ENCODE data around the gene ADGRV1. TPM values are rescaled to one million over a fixed set of nuclear protein-coding genes. Genes with fewer than 3 reads are reported as not detected.

The ADGRV1 gene
- total RNA-seq, 1 donor from 2014 or later, result not detected

DNA sequence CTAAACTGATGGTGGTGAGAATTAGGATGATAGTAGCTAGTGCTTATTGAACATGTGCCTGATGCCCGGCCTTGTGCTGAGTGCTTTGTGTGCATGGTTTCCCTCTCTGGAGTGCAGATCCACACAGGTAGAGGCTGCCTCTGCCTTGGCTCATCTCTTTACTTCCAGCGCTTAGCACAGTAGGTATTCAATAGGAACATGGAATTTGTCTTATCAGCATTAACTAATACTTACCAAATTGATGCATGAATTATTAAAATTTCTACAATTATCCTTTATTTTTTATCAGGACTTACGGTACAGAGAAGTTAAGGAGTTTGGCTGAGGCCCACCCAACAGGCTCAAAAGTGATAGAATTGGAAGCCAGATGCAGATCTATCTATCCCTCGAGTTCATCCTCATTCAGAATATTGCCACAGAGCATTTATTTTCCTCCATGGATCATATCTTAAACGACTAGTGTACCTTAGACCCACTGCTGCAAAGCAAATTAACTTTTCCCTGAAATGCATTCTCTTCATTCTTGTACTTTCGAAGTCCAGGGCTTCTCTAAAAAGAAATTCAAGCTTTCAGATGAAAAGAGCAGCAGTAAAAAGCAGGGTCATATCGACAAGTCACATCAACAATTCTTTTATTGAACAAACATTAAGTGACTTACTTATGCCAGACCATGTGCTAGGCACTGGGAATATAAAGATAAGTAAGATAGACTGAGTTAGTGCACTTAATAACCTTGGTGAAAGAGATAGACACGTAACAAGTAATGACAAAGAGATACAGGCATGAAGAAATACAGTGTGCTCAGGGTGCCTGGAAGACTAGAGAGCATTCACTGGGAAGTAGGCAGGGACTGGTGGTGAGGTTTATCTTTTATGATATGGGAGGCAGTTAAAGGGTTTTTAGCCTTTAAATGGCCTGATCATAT, 534.5 kb downstream of the ADGRV1 start:
- Histone ChIP-seq H3K27ac (replicated peaks) (no peak overlapping the region), H3K9me3 (replicated peaks) (no peaks in the 10 kb centered on the region), H3K27me3 (ENCODE audit: low read depth) (no peaks in the 10 kb centered on the region), H3K4me3 (no peak overlapping the region), H3K4me1 (no peaks in the 10 kb centered on the region), H3K36me3 (no peaks in the 10 kb centered on the region)
- no peak for DNase-seq
- intact Hi-C loops (cut with micrococcal nuclease), result loop anchor here (10.0 kb wide), 1 partner anchor 158 kb away; no protein-coding TSS in a partner anchor
- TF ChIP-seq, protein P1, sequence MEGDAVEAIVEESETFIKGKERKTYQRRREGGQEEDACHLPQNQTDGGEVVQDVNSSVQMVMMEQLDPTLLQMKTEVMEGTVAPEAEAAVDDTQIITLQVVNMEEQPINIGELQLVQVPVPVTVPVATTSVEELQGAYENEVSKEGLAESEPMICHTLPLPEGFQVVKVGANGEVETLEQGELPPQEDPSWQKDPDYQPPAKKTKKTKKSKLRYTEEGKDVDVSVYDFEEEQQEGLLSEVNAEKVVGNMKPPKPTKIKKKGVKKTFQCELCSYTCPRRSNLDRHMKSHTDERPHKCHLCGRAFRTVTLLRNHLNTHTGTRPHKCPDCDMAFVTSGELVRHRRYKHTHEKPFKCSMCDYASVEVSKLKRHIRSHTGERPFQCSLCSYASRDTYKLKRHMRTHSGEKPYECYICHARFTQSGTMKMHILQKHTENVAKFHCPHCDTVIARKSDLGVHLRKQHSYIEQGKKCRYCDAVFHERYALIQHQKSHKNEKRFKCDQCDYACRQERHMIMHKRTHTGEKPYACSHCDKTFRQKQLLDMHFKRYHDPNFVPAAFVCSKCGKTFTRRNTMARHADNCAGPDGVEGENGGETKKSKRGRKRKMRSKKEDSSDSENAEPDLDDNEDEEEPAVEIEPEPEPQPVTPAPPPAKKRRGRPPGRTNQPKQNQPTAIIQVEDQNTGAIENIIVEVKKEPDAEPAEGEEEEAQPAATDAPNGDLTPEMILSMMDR (IDR thresholded peaks at IDR 0.05; ENCODE audit: borderline replicate concordance), result no peak

DNA sequence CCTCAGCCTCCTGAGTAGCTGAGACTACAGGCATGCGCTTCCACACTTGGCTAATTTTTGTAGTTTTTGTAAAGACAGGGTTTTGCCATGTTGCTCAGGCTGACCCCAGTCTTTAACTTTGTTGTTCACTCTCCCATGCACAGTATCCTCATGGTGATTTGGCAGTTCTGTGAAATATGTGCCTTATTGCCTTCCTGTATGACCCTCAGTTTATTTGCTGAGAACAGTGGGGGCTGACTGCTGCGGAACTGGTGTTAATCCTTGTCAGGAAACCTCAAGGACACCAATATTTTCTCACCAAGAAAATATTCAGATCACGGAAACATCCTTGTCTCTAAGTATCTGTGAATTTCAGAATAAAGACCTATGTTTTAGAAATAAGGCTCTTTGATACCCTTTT, 536.7 kb downstream of the ADGRV1 start:
- Histone ChIP-seq H3K36me3 (no peaks in the 10 kb centered on the region), H3K27ac (replicated peaks) (no peak overlapping the region), H3K9me3 (replicated peaks) (no peaks in the 10 kb centered on the region), H3K27me3 (ENCODE audit: low read depth) (no peaks in the 10 kb centered on the region), H3K4me3 (no peak overlapping the region), H3K4me1 (peaks cover 7% of the 10 kb centered on the region)
- intact Hi-C loops (cut with micrococcal nuclease), result loop anchor here (10.0 kb wide), 1 partner anchor 161 kb away; no protein-coding TSS in a partner anchor
- DNase-seq, result no peak
- TF ChIP-seq, protein P1 (IDR thresholded peaks at IDR 0.05; ENCODE audit: borderline replicate concordance), result no peak

DNA sequence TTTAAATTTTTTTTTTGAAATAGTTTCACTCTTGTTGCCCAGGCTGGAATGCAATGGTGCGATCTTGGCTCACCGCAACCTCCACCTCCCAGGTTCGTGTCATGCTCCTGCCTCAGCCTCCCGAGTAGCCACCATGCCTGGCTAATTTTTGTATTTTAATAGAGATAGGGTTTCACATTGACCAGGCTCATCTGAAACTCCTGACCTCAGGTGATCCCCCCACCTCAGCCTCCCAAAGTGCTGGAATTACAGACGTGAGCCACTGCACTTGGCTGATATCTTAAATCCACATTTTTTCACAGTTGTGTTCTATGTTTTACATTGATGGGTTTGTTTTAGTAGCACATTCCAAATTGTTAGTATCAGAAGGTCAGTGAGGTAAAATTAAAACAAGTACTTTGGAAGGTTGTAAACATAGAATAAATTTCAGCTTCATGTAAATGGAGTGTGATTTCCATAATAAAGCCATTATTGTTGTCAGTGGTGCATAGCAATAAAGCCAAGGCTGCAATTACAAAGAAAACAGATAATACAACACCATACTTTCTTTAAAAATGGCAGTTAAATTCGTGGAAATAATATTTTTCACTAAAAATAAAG, 537.3 kb downstream of the ADGRV1 start:
- H3K4me3 ChIP-seq, result no peak overlapping the region
- no peak for DNase-seq
- H3K9me3 ChIP-seq (replicated peaks), result no peaks in the 10 kb centered on the region
- no peak overlapping the region for H3K27ac ChIP-seq (replicated peaks)
- intact Hi-C loops (cut with micrococcal nuclease), result loop anchor here (10.0 kb wide), 1 partner anchor 161 kb away; no protein-coding TSS in a partner anchor
- TF ChIP-seq, protein P1 (IDR thresholded peaks at IDR 0.05; ENCODE audit: borderline replicate concordance), result no peak
- peaks cover 7% of the 10 kb centered on the region for H3K4me1 ChIP-seq
- H3K36me3 ChIP-seq, result no peaks in the 10 kb centered on the region
- no peaks in the 10 kb centered on the region for H3K27me3 ChIP-seq (ENCODE audit: low read depth)

DNA sequence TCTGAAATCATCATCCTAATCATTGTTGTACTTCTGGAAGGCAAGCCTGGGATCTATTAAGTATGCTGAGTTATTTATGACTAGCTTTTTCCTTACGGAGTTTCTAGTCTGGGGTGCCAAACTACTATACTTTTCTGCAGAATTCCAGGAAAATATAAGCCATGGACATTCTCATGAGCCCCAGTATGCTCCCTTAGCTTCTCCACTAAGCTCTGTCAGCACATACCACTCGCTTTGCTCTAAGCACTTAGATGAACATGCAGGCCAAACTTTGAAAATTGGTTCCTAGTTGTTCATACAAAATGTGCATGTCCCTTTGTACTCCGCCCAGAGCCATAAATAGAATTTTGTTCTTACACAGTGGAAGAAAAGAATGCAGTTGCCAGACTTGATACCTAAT, 539.9 kb downstream of the ADGRV1 start:
- Histone ChIP-seq H3K9me3 (replicated peaks) (no peaks in the 10 kb centered on the region), H3K27ac (replicated peaks) (peak overlapping the region; percentile 60), H3K4me3 (no peak overlapping the region), H3K36me3 (no peaks in the 10 kb centered on the region), H3K4me1 (peaks cover 10% of the 10 kb centered on the region), H3K27me3 (ENCODE audit: low read depth) (no peaks in the 10 kb centered on the region)
- no peak for DNase-seq
- TF ChIP-seq, protein P1 (IDR thresholded peaks at IDR 0.05; ENCODE audit: borderline replicate concordance), result no peak
- intact Hi-C loops (cut with micrococcal nuclease), result loop anchor here (10.0 kb wide), 1 partner anchor 164 kb away; no protein-coding TSS in a partner anchor

DNA sequence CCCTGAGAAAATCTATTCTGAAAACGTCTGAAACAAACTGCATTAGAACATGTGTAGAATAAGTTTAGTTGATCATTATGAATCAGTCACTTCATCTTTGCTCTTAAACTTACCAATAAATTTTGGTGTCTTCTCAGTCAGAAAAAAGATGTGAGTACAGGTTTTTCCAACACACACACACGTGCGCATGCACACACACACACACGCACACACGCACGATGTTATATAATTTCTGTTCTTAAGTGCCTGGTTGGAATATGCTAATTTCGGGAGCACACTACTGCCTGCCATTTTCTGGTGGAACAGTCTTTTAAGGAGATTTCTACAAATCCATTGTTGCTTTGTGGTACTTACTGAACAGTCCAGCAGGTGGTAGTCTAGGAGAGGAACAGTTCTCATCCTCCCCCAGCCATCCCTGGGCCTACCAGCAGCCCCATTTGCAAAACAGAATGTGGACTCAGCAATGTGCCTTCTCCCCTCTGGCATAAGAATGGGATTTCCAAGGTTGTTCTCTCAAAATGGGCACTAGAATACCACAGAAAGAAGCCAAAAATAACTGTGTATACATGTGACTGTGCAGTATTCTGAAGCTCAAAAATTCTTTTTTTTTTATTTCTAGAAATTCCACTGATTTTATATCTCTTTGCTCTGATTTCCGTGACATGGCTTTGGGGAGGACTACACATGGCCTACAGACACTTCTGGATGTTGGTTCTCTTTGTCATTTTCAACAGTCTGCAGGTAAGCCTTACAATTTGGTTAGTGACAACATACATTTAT, 543.2 kb downstream of the ADGRV1 start:
- H3K27ac ChIP-seq (replicated peaks), result peak overlapping the region; percentile 34
- H3K9me3 ChIP-seq (replicated peaks), result peaks cover 8% of the 10 kb centered on the region
- intact Hi-C loops (cut with micrococcal nuclease), result loop anchor here (2.0 to 10.0 kb wide), 2 partner anchors 113 to 283 kb away; no protein-coding TSS in a partner anchor
- no peak overlapping the region for H3K4me3 ChIP-seq
- no peaks in the 10 kb centered on the region for H3K36me3 ChIP-seq
- H3K4me1 ChIP-seq, result peaks cover 10% of the 10 kb centered on the region
- TF ChIP-seq, protein P1 (IDR thresholded peaks at IDR 0.05; ENCODE audit: borderline replicate concordance), result peak; percentile 87
- no peaks in the 10 kb centered on the region for H3K27me3 ChIP-seq (ENCODE audit: low read depth)
- peak; percentile 66 for DNase-seq

Measured in left ventricle myocardium inferior (tissue), 1 donor.